ENCODE measurements around the gene MNT.

Gene MNT

DNA sequence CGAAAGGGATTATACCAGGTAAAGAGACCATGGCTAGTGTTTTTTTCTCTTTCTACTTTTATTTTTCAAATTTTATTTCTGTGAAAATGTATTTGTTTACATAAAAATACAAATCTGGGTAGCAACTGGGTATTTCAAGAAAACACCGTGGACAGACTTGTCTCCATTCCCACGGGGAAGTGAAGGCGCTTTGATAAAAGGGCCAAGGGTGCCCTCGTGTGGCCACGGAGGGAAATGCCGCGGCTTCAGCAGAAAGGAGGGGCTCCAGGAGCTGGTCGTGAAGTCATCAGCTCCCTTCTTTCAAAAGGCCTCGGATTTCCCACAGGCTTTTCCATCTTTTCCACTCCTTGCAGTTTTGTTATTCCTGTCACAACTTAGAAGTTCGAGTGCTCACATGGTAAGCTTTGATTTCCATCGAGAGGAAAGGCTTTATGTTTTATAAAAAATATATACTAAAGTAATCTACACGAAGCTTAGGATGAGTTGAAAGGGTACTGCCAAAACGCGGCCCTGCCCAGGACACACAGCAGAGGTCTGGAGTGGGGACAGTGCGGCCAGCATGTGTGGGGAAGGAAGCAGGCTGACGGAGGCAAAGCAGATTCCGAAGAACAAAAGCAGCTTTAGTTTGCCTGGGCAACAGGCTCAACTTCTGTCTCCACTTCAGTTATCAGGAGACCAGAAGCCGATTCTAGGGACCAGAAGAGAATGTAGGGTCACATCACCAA lies 15.3 kb upstream of the MNT start:
- TF ChIP-seq, protein P1, sequence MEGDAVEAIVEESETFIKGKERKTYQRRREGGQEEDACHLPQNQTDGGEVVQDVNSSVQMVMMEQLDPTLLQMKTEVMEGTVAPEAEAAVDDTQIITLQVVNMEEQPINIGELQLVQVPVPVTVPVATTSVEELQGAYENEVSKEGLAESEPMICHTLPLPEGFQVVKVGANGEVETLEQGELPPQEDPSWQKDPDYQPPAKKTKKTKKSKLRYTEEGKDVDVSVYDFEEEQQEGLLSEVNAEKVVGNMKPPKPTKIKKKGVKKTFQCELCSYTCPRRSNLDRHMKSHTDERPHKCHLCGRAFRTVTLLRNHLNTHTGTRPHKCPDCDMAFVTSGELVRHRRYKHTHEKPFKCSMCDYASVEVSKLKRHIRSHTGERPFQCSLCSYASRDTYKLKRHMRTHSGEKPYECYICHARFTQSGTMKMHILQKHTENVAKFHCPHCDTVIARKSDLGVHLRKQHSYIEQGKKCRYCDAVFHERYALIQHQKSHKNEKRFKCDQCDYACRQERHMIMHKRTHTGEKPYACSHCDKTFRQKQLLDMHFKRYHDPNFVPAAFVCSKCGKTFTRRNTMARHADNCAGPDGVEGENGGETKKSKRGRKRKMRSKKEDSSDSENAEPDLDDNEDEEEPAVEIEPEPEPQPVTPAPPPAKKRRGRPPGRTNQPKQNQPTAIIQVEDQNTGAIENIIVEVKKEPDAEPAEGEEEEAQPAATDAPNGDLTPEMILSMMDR (conservative IDR thresholded peaks at IDR 0.05; ENCODE audit: low read length) = peak; percentile 93

DNA sequence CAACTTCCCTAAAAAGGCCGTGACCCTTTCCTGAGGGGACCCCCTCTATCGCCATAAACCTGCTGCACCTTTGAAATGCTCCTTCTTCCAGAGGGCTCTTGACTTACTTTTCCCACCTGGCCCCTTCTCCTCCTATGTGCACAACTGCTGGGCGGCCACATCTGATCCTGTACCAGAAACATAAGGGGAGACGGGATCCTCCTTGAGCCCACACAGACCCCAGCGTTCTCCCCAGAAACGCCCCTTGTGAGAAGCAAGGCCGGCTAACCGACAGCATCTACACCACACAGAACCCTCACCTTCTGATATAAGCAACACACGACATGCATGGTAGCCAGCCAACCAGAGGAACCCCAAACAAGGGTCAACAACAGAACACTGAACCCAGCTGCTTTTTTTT lies 14.2 kb upstream of the MNT start:
- no peak for DNase-seq (ENCODE audit: low read depth)
- TF ChIP-seq, protein P1 (conservative IDR thresholded peaks at IDR 0.05; ENCODE audit: low read length) = no peak
- H3K4me3 ChIP-seq (ENCODE audit: low read length) = no peak overlapping the region

More for the DNA sequence above, 15.3 kb upstream of the MNT start:
- peak; percentile 85 for DNase-seq (ENCODE audit: low read depth)
- H3K4me3 ChIP-seq (ENCODE audit: low read length) = no peak overlapping the region

- no peak overlapping the region for H3K4me3 ChIP-seq (ENCODE audit: low read length)
- DNase-seq (ENCODE audit: low read depth) = no peak
- TF ChIP-seq, protein P1 (conservative IDR thresholded peaks at IDR 0.05; ENCODE audit: low read length) = no peak
Observed at GRCh38 chr17:2414446-2415064, 13.7 kb upstream of the MNT start.

GRCh38 chr17:2412561-2413021 lies 11.7 kb upstream of the MNT start:
- H3K4me3 ChIP-seq (ENCODE audit: low read length) = no peak overlapping the region
- peak; percentile 75 for DNase-seq (ENCODE audit: low read depth)
- TF ChIP-seq, protein P1 (conservative IDR thresholded peaks at IDR 0.05; ENCODE audit: low read length) = peak; percentile 39

- no peak for DNase-seq (ENCODE audit: low read depth)
- no peak overlapping the region for H3K4me3 ChIP-seq (ENCODE audit: low read length)
- TF ChIP-seq, protein P1 (conservative IDR thresholded peaks at IDR 0.05; ENCODE audit: low read length) = no peak
Observed at GRCh38 chr17:2410951-2411350, 10.1 kb upstream of the MNT start.

GRCh38 chr17:2406903-2407790 lies 6.3 kb upstream of the MNT start:
- peak; percentile 86 for DNase-seq (ENCODE audit: low read depth)
- TF ChIP-seq, protein P1 (conservative IDR thresholded peaks at IDR 0.05; ENCODE audit: low read length) = no peak
- H3K4me3 ChIP-seq (ENCODE audit: low read length) = no peak overlapping the region
